Kidney epithelial cell (primary cell): ENCODE measurements around the gene ENO3. TPM values are rescaled to one million over a fixed set of nuclear protein-coding genes. Genes with fewer than 3 reads are reported as not detected.

ENCODE experiments used
- DNase-seq: peaks from one replicate; pipeline ENCODE4 v3.0.0-alpha.2; 2010; ENCODE audit warnings: low read depth
- H3K27me3 ChIP-seq: 2 replicates; pipeline ENCODE4 v1.6.0; 2011; ENCODE audit warnings: low read length; ENCODE audit not compliant: control insufficient read depth, insufficient read depth
- H3K36me3 ChIP-seq: 2 replicates; pipeline ENCODE4 v1.5.1; 2011; ENCODE audit warnings: low read length; ENCODE audit not compliant: control insufficient read depth, insufficient read depth
- H3K4me3 ChIP-seq: 2 replicates; pipeline ENCODE4 v1.5.1; 2011; ENCODE audit warnings: low read depth, mild to moderate bottlenecking, control low read depth, low read length
- CTCF ChIP-seq: IDR thresholded peaks from 2 replicates; pipeline ENCODE4 v1.5.1; 2011; ENCODE audit warnings: mild to moderate bottlenecking, moderate library complexity, low read length, control low read depth, inconsistent platforms; ENCODE audit not compliant: insufficient read depth, poor library complexity, severe bottlenecking
- total RNA-seq: library from RNA; depleted of rRNA; stranded (reverse); fragments of >200 nt; gene quantifications from 2 replicates; pipeline ENCODE4 v1.2.3, GENCODE V29; 2015

Gene ENO3
- total RNA-seq, 1 donor from 2014 or later: 3.5 TPM

GRCh38 chr17:4960279-4960922, 9.5 kb downstream of the ENO3 start:
- Histone ChIP-seq H3K36me3 (peaks cover 1% of the 10 kb centered on the region), H3K4me3 (no peak overlapping the region), H3K27me3 (no peaks in the 10 kb centered on the region)
- DNase-seq: no peak
- TF ChIP-seq CTCF: no peak

- no peaks in the 10 kb centered on the region for H3K36me3 ChIP-seq
- no peak for DNase-seq
- no peaks in the 10 kb centered on the region for H3K27me3 ChIP-seq
- no peak for TF ChIP-seq CTCF
- no peak overlapping the region for H3K4me3 ChIP-seq
These were observed 14.5 kb downstream of the ENO3 start for GRCh38 chr17:4965311-4965986.

GRCh38 chr17:4966844-4967538, 16.1 kb downstream of the ENO3 start:
- TF ChIP-seq CTCF: no peak
- Histone ChIP-seq H3K4me3 (peak overlapping the region; percentile 63), H3K36me3 (no peaks in the 10 kb centered on the region), H3K27me3 (no peaks in the 10 kb centered on the region)
- DNase-seq: peak; percentile 97

GRCh38 chr17:4967539-4968485, 16.9 kb downstream of the ENO3 start, which contains the start of gene SPAG7:
TSS of gene SPAG7 (minus strand) at chr17:4967817. CDS start at chr17:4967804, 13 bp downstream.
- no peaks in the 10 kb centered on the region for H3K36me3 ChIP-seq
- peak within 1 kb of the TSS; percentile 63 for H3K4me3 ChIP-seq
- no peak for TF ChIP-seq CTCF
- no peaks in the 10 kb centered on the region for H3K27me3 ChIP-seq
- no peak for DNase-seq

GRCh38 chr17:4968486-4969046, 17.6 kb downstream of the ENO3 start:
- TF ChIP-seq CTCF: no peak
- no peak for DNase-seq
- Histone ChIP-seq H3K27me3 (no peaks in the 10 kb centered on the region), H3K4me3 (peak overlapping the region; percentile 63), H3K36me3 (no peaks in the 10 kb centered on the region)
